HG03432 (cell line): Measurements from ENCODE around the gene ERP44.
"Not testable (repeated sequence)": the region's sequence is repeated elsewhere in the genome, so short reads cannot be mapped to it uniquely, and the experiment has no call there.

Experiments
- ATAC-seq: cut with Tn5 transposase; IDR thresholded peaks from one replicate; pipeline ENCODE4 v1.9.1; 2021; ENCODE audit warnings: mild to moderate bottlenecking, moderate library complexity; ENCODE audit not compliant: unreplicated experiment

Gene ERP44

GRCh38 chr9:100070104-100071041 lies 28.4 kb downstream of the ERP44 start:
- ATAC-seq = no peak

GRCh38 chr9:100069068-100069467 lies 29.7 kb downstream of the ERP44 start:
- not testable (repeated sequence) for ATAC-seq

DNA sequence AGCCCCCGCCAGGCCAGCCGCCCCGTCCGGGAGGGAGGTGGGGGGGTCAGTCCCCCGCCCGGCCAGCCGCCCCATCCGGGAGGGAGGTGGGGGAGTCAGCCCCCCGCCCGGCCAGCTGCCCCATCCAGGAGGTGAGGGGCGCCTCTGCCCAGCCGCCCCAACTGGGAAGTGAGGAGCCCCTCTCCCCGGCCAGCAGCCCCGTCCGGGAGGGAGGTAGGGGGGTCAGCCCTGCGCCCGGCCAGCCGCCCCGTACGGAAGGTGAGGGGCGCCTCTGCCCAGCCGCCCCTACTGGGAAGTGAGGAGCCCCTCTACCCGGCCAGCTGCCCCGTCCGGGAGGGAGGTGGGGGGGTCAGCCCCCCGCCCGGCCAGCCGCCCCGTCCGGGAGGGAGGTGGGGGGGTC lies 30.8 kb downstream of the ERP44 start:
- ATAC-seq = not testable (repeated sequence)

DNA sequence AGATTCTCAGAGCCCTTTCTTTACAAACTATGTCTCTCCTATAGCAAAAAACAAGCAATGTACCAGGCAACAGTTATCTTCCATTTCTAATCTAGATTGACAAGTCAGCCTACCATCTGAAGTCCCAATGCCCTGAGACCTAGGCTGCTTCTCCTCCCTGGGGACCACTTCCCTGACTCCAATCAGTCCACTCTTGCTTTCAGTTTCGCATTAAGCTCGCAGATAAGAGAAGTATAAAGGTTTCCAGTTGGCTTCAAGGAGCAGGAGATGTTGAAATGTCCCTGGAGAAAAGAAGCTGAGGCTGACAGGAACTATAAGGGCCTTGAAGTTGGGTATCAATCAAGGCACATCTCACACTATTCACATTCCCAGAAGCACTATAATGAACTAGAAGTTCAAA lies 32.3 kb downstream of the ERP44 start:
- peak; percentile 90 for ATAC-seq

DNA sequence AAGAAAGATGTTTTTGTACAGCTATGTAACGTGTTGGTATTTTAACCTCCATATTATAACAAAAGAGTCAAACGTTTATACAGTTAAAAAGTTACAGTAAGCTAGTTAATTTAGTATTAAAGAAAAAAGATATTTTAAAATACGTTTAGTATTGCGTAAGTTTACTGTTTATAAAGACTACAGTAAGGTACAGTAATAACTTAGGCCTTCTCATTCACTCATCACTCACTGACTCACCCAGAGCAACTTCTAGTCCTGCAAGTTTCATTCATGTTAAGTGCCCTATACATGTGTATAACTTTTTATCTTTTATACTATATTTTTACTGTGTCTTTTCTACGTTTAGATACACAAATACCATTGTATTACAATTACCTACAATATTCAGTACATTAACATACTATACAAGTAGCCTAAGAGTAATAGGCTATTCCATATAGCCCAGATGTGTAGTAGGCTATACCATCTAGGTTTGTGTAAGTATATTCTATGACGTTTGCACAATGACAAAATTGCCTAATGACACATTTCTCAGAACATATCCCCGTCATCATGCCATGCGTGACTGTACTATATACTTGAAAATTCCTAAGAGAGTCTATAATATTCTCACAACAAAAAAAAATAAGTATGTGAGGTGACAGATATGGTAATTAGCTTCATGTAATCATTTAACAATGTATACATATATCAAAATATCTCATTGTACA lies 33.8 kb downstream of the ERP44 start:
- no peak for ATAC-seq

- ATAC-seq = no peak
Observed at GRCh38 chr9:100063185-100063584, 35.6 kb downstream of the ERP44 start.

DNA sequence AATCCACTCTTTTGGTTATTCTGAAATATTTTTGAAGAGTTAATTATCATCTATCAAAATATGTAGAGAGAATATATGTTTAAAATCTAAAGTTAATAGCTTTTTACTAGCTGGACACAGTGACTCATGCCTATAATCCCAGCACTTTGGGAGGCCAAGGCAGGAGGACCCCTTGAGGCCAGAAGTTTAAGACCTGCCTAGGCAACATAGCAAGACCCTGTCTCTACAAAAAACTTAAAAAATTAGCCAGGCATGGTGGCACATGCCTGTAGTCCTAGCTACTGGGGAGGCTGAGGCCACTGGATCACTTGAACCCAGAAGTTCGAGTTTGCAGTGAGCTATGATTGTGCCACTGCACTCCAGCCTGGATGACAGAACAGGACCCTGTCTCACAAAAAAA lies 36.1 kb downstream of the ERP44 start:
- ATAC-seq = not testable (repeated sequence)

DNA sequence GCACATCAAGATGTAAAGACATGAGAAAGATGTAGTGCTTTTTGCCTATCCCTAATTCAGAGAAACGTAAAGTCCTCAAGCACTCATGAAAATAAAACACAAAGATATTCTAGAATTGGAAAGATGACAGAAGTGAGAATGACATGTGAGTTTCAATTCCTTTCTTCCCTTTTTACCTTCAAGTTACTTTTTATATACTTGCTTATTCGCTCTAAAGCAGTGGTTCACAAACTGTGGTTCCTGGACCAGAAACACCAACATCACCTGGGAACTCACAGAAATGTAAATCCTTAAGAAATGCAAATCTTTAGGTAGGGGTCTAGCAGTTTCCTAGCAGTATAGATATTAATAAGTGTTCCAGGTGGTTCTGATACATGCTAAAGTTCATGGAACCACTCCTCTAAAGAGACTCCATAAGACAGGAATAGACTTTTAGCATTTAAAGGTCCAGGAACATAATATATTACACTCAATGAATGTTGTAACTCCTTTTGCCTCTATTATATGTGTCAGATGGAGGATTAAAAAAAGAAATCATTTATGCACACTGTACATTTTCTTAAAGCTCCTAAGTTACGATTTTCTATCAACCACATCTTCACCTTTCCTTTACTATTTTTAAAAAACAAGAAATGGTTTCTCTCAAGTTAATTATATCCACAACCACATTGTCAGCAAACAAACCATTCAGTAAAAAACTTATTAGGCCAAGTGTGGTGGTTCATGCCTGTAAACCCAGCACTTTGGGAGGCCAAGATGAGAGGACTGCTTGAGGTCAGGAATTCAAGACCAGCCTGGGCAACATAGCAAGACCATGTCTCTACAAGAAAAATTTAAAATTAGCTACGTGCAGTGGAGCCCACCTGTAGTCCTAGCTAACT lies 39.9 kb downstream of the ERP44 start:
- peak; percentile 85 for ATAC-seq

- no peak for ATAC-seq
Observed at GRCh38 chr9:100057624-100058023, 41.2 kb downstream of the ERP44 start.

DNA sequence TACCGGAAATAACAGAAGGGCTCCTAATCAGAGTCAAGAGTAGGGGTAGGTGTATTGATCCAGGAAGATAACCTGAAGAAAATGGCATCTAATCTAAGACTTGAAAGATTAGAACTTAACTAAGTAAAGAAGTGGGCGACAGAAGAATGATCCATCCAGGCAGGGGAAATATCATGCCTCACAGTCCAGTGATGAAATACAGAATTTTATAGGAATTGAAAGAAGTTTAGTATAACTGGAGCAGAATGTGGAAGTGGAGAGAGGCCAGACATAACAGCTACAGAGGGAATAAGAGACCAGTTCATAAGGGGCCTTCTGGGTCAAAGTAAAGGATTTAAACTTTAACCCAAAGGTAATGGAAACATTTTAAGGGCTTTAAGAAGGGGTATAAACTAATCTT lies 42.2 kb downstream of the ERP44 start:
- no peak for ATAC-seq

DNA sequence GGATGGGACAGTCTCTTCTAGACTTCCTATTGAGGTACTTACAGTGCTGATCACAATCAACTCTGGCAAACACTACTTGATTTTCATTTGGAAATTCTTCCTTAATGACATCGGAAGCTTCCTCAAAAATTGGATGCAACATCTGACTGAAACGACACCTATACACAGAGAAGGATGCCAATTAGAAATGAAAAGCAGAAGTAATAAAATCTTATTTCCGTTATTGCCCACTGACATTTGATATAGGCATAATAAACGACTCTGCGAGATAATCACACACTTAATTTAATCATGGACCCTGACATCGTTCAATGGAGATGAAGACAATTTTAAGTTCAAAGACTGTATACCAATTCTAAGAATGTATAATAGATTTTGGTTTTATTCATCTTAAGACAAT lies 46.4 kb downstream of the ERP44 start:
- ATAC-seq = no peak

- ATAC-seq = no peak
Observed at GRCh38 chr9:100049551-100049950, 49.2 kb downstream of the ERP44 start.

DNA sequence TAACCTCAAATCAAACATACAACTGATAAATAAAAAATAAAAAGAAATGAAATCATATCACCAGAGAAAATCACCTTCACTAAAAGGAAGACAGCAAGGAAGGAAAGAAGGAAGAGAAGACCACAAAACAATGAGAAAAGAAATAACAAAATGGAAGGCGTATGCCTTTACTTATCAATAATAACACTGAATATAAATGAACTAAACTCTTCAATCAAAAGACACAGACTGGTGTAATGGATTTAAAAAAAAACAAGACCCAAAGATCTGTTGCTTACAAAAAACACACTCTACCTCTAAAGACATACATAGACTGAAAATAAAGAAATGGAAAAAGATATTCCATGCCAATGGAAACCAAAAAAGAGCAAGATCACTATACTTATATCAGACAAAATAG lies 60.3 kb downstream of the ERP44 start:
- ATAC-seq = no peak

DNA sequence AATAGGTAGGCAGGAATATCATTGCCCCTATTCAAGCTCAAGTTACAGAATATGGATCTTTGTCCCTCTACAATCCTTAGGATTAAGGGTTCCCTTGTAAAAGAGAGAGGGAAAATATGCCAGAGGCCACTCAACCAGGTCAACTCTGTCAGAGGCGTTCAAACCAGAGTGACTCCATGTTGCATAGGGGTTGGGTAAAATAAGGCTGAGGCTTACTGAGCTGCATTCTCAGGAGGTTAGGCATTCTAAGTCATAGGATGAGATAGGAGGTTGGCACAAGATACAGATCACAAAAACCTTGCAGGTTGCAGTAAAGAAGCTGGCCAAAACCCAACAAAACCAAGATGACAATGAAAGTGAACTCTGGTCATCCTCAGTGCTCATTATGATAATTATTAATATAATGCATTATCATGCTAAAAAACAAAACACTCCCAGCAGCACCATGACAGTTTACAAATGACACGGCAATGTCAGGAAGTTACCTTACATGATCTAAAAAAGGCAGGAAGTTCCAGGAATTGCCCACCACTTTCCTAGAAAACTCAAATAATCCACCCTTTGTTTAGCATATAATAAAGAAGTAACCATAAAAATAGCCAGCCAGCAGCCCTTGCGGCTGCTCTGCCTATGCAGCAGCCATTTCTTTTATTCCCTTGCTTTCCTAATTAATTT lies 64.8 kb downstream of the ERP44 start:
- no peak for ATAC-seq

- ATAC-seq = peak; percentile 68
Observed at GRCh38 chr9:100030548-100030947, 68.3 kb downstream of the ERP44 start.

- no peak for ATAC-seq
Observed at GRCh38 chr9:100029251-100029650, 69.5 kb downstream of the ERP44 start.

- peak; percentile 81 for ATAC-seq
Observed at GRCh38 chr9:100028201-100028784, 70.5 kb downstream of the ERP44 start.

DNA sequence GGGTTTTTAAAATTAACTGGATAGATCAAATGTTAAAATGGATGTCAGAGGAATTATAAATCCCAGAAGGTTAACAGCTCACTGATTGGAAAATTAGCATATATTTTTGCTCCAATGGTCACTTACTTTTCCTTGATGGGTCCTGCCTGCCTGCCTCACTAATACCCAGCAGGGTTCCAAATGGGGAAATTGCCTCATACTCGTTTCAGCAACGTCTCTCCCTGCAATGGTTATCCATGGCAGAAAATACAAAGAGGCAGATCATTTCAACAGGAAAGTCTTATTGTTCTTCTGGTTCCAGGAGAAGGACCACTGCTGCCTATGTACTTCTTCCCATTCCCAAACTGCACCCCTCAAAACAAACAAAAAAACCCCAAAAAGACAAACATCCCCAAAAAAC lies 71.3 kb downstream of the ERP44 start:
- ATAC-seq = no peak

DNA sequence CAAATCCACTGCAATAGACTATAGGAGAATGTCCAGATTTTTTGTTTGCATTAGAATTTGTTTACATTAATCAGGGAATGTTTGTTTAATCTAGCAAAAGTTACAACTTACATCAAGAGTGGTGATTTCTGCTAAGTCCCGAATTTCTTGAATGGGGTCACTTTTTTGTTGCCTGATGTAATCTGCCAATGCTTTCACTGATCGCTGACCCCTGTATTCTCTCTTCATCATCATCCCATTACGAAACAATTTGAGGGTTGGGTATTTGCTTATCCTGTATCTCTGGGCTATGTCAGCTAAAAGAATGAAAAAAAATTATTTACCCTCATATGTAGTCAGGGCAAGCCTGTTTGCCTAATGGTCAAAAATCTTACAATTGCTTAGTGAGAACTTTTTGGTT lies 76.9 kb downstream of the ERP44 start:
- ATAC-seq = no peak

GRCh38 chr9:100020121-100020795 lies 78.5 kb downstream of the ERP44 start:
- no peak for ATAC-seq
